Calu3 (cell line): ENCODE measurements around the gene TTC34. TPM values are rescaled to one million over a fixed set of nuclear protein-coding genes. Genes with fewer than 3 reads are reported as not detected.

Experiments used
- BruUV-seq: library from RNA; stranded (reverse); fragments of 400-500 nt; replicated peaks from 2 replicates; lab custom pipeline; 2021; lab: Mats Ljungman, UMichigan
- CTCF ChIA-PET: fragments of 300-600 bp; sonication (Branson Sonifier 250); formaldehyde crosslinking; loops from one replicate; lab custom pipeline; 2022; ENCODE audit warnings: antibody characterized with exemption; lab: Charles Lee
- DNase-seq: peaks from one replicate; pipeline ENCODE4 v3.0.0; 2022
- H3K27ac Mint-ChIP-seq: one replicate; pipeline ENCODE4 v1.8.0; 2022; ENCODE audit warnings: mixed read lengths; ENCODE audit not compliant: unreplicated experiment
- H3K27me3 Mint-ChIP-seq: one replicate; pipeline ENCODE4 v1.8.0; 2022; ENCODE audit warnings: mixed read lengths; ENCODE audit not compliant: unreplicated experiment
- H3K36me3 Mint-ChIP-seq: one replicate; pipeline ENCODE4 v1.8.0; 2022; ENCODE audit warnings: mild to moderate bottlenecking, moderate library complexity, mixed read lengths; ENCODE audit not compliant: insufficient read depth, unreplicated experiment
- H3K4me1 Mint-ChIP-seq: one replicate; pipeline ENCODE4 v1.8.0; 2022; ENCODE audit warnings: mild to moderate bottlenecking, low read depth, mixed read lengths; ENCODE audit not compliant: unreplicated experiment
- H3K4me3 Mint-ChIP-seq: one replicate; pipeline ENCODE4 v1.8.0; 2022; ENCODE audit warnings: mild to moderate bottlenecking, low read depth, moderate library complexity, mixed read lengths; ENCODE audit not compliant: unreplicated experiment
- H3K9me3 Mint-ChIP-seq: one replicate; pipeline ENCODE4 v1.8.0; 2022; ENCODE audit warnings: low read depth, mixed read lengths; ENCODE audit not compliant: unreplicated experiment
- CTCF ChIP-seq: fragments of 200-600 bp; IDR thresholded peaks from one replicate; pipeline ENCODE4 v1.8.0; 2022; ENCODE audit warnings: antibody characterized with exemption; ENCODE audit not compliant: unreplicated experiment
- intact Hi-C: fragments of 100-400 bp; cut with micrococcal nuclease; formaldehyde crosslinking; loops from one replicate; pipeline ENCODE4 v1.10.0; 2022; ENCODE audit not compliant: unreplicated experiment
- total RNA-seq: library from RNA; stranded (reverse); gene quantifications from 2 replicates; pipeline ENCODE4 v1.2.3, GENCODE V29; 2022

Gene TTC34
- total RNA-seq, 1 experiment from 2014 or later, result 1.3 TPM

- Mint-ChIP-seq H3K9me3 (no peaks in the 10 kb centered on the region), H3K27me3 (peaks cover 46% of the 10 kb centered on the region), H3K4me3 (no peak overlapping the region), H3K36me3 (no peaks in the 10 kb centered on the region), H3K4me1 (peaks cover 9% of the 10 kb centered on the region), H3K27ac (no peak overlapping the region)
- no peak for TF ChIP-seq CTCF
- BruUV-seq, result no TSS peak
- intact Hi-C loops, result no loop called here
- DNase-seq, result no peak
- CTCF ChIA-PET, result no interaction called here
Measured at GRCh38 chr1:2598329-2598931, 203.1 kb downstream of the TTC34 start.

GRCh38 chr1:2597441-2598328, 203.8 kb downstream of the TTC34 start:
- DNase-seq, result no peak
- intact Hi-C loops, result no loop called here
- no peak overlapping the region for H3K27ac Mint-ChIP-seq
- H3K4me3 Mint-ChIP-seq, result no peak overlapping the region
- peaks cover 4% of the 10 kb centered on the region for H3K36me3 Mint-ChIP-seq
- CTCF ChIA-PET, result no interaction called here
- no peaks in the 10 kb centered on the region for H3K9me3 Mint-ChIP-seq
- peaks cover 39% of the 10 kb centered on the region for H3K27me3 Mint-ChIP-seq
- TF ChIP-seq CTCF, result no peak
- no TSS peak for BruUV-seq
- H3K4me1 Mint-ChIP-seq, result peaks cover 14% of the 10 kb centered on the region

GRCh38 chr1:2596530-2597333, 204.8 kb downstream of the TTC34 start:
- BruUV-seq, result no TSS peak
- H3K4me1 Mint-ChIP-seq, result peaks cover 17% of the 10 kb centered on the region
- no peak overlapping the region for H3K27ac Mint-ChIP-seq
- intact Hi-C loops, result no loop called here
- no peak for TF ChIP-seq CTCF
- peaks cover 10% of the 10 kb centered on the region for H3K36me3 Mint-ChIP-seq
- H3K9me3 Mint-ChIP-seq, result no peaks in the 10 kb centered on the region
- CTCF ChIA-PET, result no interaction called here
- no peak for DNase-seq
- H3K4me3 Mint-ChIP-seq, result no peak overlapping the region
- H3K27me3 Mint-ChIP-seq, result peaks cover 30% of the 10 kb centered on the region

- no peak for DNase-seq
- no peak overlapping the region for H3K27ac Mint-ChIP-seq
- TF ChIP-seq CTCF, result no peak
- peaks cover 17% of the 10 kb centered on the region for H3K4me1 Mint-ChIP-seq
- H3K9me3 Mint-ChIP-seq, result no peaks in the 10 kb centered on the region
- peaks cover 12% of the 10 kb centered on the region for H3K36me3 Mint-ChIP-seq
- BruUV-seq, result no TSS peak
- peaks cover 22% of the 10 kb centered on the region for H3K27me3 Mint-ChIP-seq
- H3K4me3 Mint-ChIP-seq, result no peak overlapping the region
- CTCF ChIA-PET, result no interaction called here
- intact Hi-C loops, result no loop called here
Measured at GRCh38 chr1:2595812-2596529, 205.5 kb downstream of the TTC34 start.
